Measurements from ENCODE around the gene C2CD2.

C2CD2 gene

GRCh38 chr21:41902946-41903345, 50.9 kb downstream of the C2CD2 start:
- H3K9ac ChIP-seq (ENCODE audit: low read length): no peak overlapping the region
- H3F3A ChIP-seq (ENCODE audit: insufficient read depth, low read length): no peaks in the 10 kb centered on the region
- H3K4me2 ChIP-seq (ENCODE audit: low read length): no peak overlapping the region
- peaks cover 9% of the 10 kb centered on the region; the same call in 1 of the 2 replicates for H3K27me3 ChIP-seq (ENCODE audit: insufficient read depth, low read length)
- no peaks in the 10 kb centered on the region for H3K79me2 ChIP-seq (ENCODE audit: insufficient read depth, low read length)
- H3K4me3 ChIP-seq (ENCODE audit: low read depth, low read length, poor library complexity, severe bottlenecking): no peak overlapping the region
- peaks cover 5% of the 10 kb centered on the region for H3K4me1 ChIP-seq (ENCODE audit: insufficient read depth, low read length, severe bottlenecking)
- no peak for TF ChIP-seq CTCF (IDR thresholded peaks at IDR 0.05; ENCODE audit: low read length)
- TF ChIP-seq EZH2 (IDR thresholded peaks at IDR 0.05; ENCODE audit: borderline replicate concordance, low read length): no peak
- no peaks in the 10 kb centered on the region for H4K20me1 ChIP-seq (ENCODE audit: insufficient read depth, low read length)
- no peak overlapping the region for H2AFZ ChIP-seq (ENCODE audit: low read length)
- no peaks in the 10 kb centered on the region for H3K9me2 ChIP-seq (ENCODE audit: low read depth, low read length)
- no peaks in the 10 kb centered on the region for H3K9me3 ChIP-seq (ENCODE audit: low read length)
- no peak overlapping the region for H3K27ac ChIP-seq (ENCODE audit: low read depth, low read length, poor library complexity, severe bottlenecking)
- H3K36me3 ChIP-seq (ENCODE audit: insufficient read depth, low read length): no peaks in the 10 kb centered on the region

- no peak overlapping the region for H2AFZ ChIP-seq (ENCODE audit: low read length)
- H3K9me3 ChIP-seq (ENCODE audit: low read length): no peaks in the 10 kb centered on the region
- no peaks in the 10 kb centered on the region for H4K20me1 ChIP-seq (ENCODE audit: insufficient read depth, low read length)
- H3K9me2 ChIP-seq (ENCODE audit: low read depth, low read length): no peaks in the 10 kb centered on the region
- no peak for TF ChIP-seq CTCF (IDR thresholded peaks at IDR 0.05; ENCODE audit: low read length)
- TF ChIP-seq EZH2 (IDR thresholded peaks at IDR 0.05; ENCODE audit: borderline replicate concordance, low read length): no peak
- H3K4me2 ChIP-seq (ENCODE audit: low read length): no peak overlapping the region
- no peak overlapping the region for H3K4me3 ChIP-seq (ENCODE audit: low read depth, low read length, poor library complexity, severe bottlenecking)
- H3K79me2 ChIP-seq (ENCODE audit: insufficient read depth, low read length): no peaks in the 10 kb centered on the region
- no peak overlapping the region for H3K9ac ChIP-seq (ENCODE audit: low read length)
- H3K27me3 ChIP-seq (ENCODE audit: insufficient read depth, low read length): peaks cover 9% of the 10 kb centered on the region; the same call in 1 of the 2 replicates
- no peaks in the 10 kb centered on the region for H3K36me3 ChIP-seq (ENCODE audit: insufficient read depth, low read length)
- no peak overlapping the region for H3K27ac ChIP-seq (ENCODE audit: low read depth, low read length, poor library complexity, severe bottlenecking)
- peaks cover 5% of the 10 kb centered on the region for H3K4me1 ChIP-seq (ENCODE audit: insufficient read depth, low read length, severe bottlenecking)
- H3F3A ChIP-seq (ENCODE audit: insufficient read depth, low read length): no peaks in the 10 kb centered on the region
These were observed 52.0 kb downstream of the C2CD2 start for GRCh38 chr21:41901782-41902181.

- H3F3A ChIP-seq (ENCODE audit: insufficient read depth, low read length): no peaks in the 10 kb centered on the region
- no peaks in the 10 kb centered on the region for H3K79me2 ChIP-seq (ENCODE audit: insufficient read depth, low read length)
- H3K4me3 ChIP-seq (ENCODE audit: low read depth, low read length, poor library complexity, severe bottlenecking): no peak overlapping the region
- peaks cover 9% of the 10 kb centered on the region for H3K4me1 ChIP-seq (ENCODE audit: insufficient read depth, low read length, severe bottlenecking)
- no peaks in the 10 kb centered on the region for H3K36me3 ChIP-seq (ENCODE audit: insufficient read depth, low read length)
- no peaks in the 10 kb centered on the region for H3K9me2 ChIP-seq (ENCODE audit: low read depth, low read length)
- no peak for TF ChIP-seq EZH2 (IDR thresholded peaks at IDR 0.05; ENCODE audit: borderline replicate concordance, low read length)
- no peak for TF ChIP-seq CTCF (IDR thresholded peaks at IDR 0.05; ENCODE audit: low read length)
- H4K20me1 ChIP-seq (ENCODE audit: insufficient read depth, low read length): no peaks in the 10 kb centered on the region
- H2AFZ ChIP-seq (ENCODE audit: low read length): no peak overlapping the region
- no peak overlapping the region for H3K27ac ChIP-seq (ENCODE audit: low read depth, low read length, poor library complexity, severe bottlenecking)
- H3K4me2 ChIP-seq (ENCODE audit: low read length): no peak overlapping the region
- no peak overlapping the region for H3K9ac ChIP-seq (ENCODE audit: low read length)
- H3K27me3 ChIP-seq (ENCODE audit: insufficient read depth, low read length): peaks cover 9% of the 10 kb centered on the region; the same call in 1 of the 2 replicates
- H3K9me3 ChIP-seq (ENCODE audit: low read length): no peaks in the 10 kb centered on the region
These were observed 52.7 kb downstream of the C2CD2 start for GRCh38 chr21:41901099-41901498.
